ENCODE data around the gene DMD. TPM values are rescaled to one million over a fixed set of nuclear protein-coding genes. Genes with fewer than 3 reads are reported as not detected.

Gene DMD
- total and polyA plus RNA-seq, 2 experiments from 2014 or later, result 73.5 to 90.7 TPM

DNA sequence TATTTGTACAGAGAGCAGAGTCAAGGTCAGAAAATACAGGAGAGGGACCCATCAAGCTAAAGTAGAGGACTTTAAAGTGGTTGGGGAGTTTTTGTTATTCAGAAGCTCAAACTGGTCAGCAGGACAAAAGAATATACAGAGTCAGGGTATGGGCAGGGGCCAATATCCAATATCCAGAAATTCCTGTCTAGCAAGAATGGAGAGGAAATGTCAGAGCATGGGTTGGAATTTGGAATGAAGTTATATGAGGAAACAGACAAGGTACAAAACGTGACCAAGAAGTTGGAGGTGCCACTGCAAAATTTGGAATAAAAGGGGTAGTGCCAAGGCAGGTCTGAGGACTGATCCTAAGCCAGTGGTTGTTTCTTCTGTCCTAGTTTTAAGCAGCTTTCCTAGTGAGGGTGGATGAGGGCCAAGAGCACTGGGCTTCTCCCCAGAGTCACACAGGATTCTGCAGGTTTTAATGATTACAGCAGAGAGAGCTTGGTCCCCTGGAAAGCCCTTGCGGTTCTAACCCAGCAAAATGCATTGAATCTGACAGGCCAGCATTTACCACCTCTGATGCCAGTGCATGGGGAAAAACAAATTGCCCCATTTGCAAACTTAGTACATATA is 1834.8 kb downstream of the DMD start:
- Histone ChIP-seq H3K9me3 (ENCODE audit: low read depth) (no peaks in the 10 kb centered on the region), H3K36me3 (no peaks in the 10 kb centered on the region)
- DNase-seq (ENCODE audit: low read depth in 1 of 2, low spot score in 1 of 2), result no peak

GRCh38 chrX:31374786-31375185 is 1836.6 kb downstream of the DMD start:
- no peak for TF ChIP-seq CTCF (IDR thresholded peaks at IDR 0.05; ENCODE audit: low read depth, low read length)
- no peak for DNase-seq (ENCODE audit: low read depth in 1 of 2, low spot score in 1 of 2)
- Histone ChIP-seq H3K9me3 (ENCODE audit: low read depth) (no peaks in the 10 kb centered on the region), H3K27me3 (no peaks in the 10 kb centered on the region), H3K36me3 (no peaks in the 10 kb centered on the region), H3K4me1 (ENCODE audit: low read depth) (no peaks in the 10 kb centered on the region), H3K4me3 (no peak overlapping the region), H3K27ac (no peak overlapping the region)

More for the DNA sequence above, 1834.8 kb downstream of the DMD start:
- Histone ChIP-seq H3K4me1 (ENCODE audit: low read depth) (no peaks in the 10 kb centered on the region), H3K27me3 (no peaks in the 10 kb centered on the region), H3K4me3 (no peak overlapping the region), H3K27ac (no peak overlapping the region)
- TF ChIP-seq CTCF (IDR thresholded peaks at IDR 0.05; ENCODE audit: low read depth, low read length), result no peak

DNA sequence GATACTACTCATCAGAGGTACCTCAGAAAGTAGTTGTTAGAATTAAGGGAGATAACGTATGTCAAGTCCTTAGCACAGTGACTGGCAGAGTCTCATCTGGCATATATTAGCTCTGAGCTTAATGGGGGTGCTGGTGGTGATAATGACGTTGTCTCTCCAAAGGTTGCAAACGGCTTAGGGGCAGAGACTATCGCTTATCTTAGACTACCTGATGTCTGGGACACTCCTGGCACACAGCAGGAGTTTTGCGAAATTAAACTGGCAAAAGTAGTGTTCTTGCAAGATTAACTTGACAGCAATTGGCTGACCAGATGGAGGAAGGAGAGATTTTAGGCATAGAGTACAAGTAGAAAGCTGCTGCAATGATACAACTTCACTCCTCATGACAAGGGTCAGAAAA is 1839.4 kb downstream of the DMD start:
- H3K27ac ChIP-seq, result no peak overlapping the region
- no peak for DNase-seq (ENCODE audit: low read depth in 1 of 2, low spot score in 1 of 2)
- no peak overlapping the region for H3K4me3 ChIP-seq
- H3K27me3 ChIP-seq, result no peaks in the 10 kb centered on the region
- H3K36me3 ChIP-seq, result no peaks in the 10 kb centered on the region
- no peak for TF ChIP-seq CTCF (IDR thresholded peaks at IDR 0.05; ENCODE audit: low read depth, low read length)
- no peaks in the 10 kb centered on the region for H3K4me1 ChIP-seq (ENCODE audit: low read depth)
- H3K9me3 ChIP-seq (ENCODE audit: low read depth), result no peaks in the 10 kb centered on the region

DNA sequence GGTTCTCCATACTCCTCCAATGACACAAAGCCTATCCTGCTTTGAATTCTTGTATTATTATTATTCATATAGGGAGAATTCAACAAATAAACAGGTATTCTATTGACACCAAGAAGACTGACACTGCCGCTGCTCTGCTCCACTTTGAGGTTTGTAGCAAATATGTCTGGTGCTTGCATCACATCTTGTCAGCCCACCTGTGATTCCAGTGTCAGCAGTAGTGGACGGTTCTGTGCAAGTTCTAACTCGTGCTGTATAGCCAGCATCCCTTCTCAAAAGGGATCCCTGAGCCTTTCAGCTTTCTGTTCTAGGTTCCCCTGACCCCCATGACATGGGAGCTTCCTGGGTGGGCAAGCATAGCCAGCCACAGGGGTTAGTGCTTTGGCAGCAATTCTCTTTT is 1843.5 kb downstream of the DMD start:
- Histone ChIP-seq H3K36me3 (no peaks in the 10 kb centered on the region), H3K9me3 (ENCODE audit: low read depth) (no peaks in the 10 kb centered on the region), H3K27me3 (no peaks in the 10 kb centered on the region), H3K4me1 (ENCODE audit: low read depth) (no peaks in the 10 kb centered on the region), H3K27ac (no peak overlapping the region), H3K4me3 (no peak overlapping the region)
- no peak for DNase-seq (ENCODE audit: low read depth in 1 of 2, low spot score in 1 of 2)
- no peak for TF ChIP-seq CTCF (IDR thresholded peaks at IDR 0.05; ENCODE audit: low read depth, low read length)

DNA sequence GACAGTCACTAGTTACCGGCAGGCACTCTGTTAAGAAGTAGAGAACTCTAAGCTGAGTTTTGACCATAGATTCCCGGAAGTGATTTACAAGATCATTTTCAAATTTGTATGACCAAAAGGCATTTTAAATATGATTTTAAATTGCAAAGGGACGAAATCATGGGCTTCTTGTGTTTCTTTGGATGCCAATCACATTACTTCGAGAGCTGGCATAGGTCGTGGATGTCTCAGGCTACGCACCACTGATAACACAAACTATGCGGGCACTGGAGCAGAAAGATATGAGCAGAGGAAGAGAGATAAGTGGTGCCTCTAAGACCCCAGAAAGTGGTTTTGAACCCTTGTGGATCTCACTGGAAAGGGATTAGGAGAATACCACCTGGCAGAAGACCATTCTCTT is 1845.3 kb downstream of the DMD start:
- Histone ChIP-seq H3K27ac (no peak overlapping the region), H3K4me1 (ENCODE audit: low read depth) (no peaks in the 10 kb centered on the region), H3K4me3 (no peak overlapping the region), H3K27me3 (no peaks in the 10 kb centered on the region), H3K9me3 (ENCODE audit: low read depth) (no peaks in the 10 kb centered on the region), H3K36me3 (no peaks in the 10 kb centered on the region)
- no peak for DNase-seq (ENCODE audit: low read depth in 1 of 2, low spot score in 1 of 2)
- no peak for TF ChIP-seq CTCF (IDR thresholded peaks at IDR 0.05; ENCODE audit: low read depth, low read length)

Measured in cardiac muscle cell (in vitro differentiated cells and primary cell).